ENCODE data around the gene STAT4. TPM values are rescaled to one million over a fixed set of nuclear protein-coding genes. Genes with fewer than 3 reads are reported as not detected.

Gene STAT4
- total RNA-seq, 1 donor from 2014 or later: 1.6 TPM

- no peaks in the 10 kb centered on the region for H4K20me1 ChIP-seq (ENCODE audit: insufficient read depth, low read length)
Observed at GRCh38 chr2:191051825-191052778, 98.7 kb downstream of the STAT4 start.

GRCh38 chr2:191051177-191051576, 99.6 kb downstream of the STAT4 start:
- Mint-ChIP-seq H3K27me3 (ENCODE audit: low read depth, unreplicated experiment) (peaks cover 3% of the 10 kb centered on the region), H3K36me3 (ENCODE audit: low read depth, unreplicated experiment) (no peaks in the 10 kb centered on the region), H3K4me1 (ENCODE audit: low read depth, unreplicated experiment) (peaks cover 2% of the 10 kb centered on the region), H3K4me3 (ENCODE audit: unreplicated experiment) (no peak overlapping the region), H3K9me3 (ENCODE audit: unreplicated experiment) (no peaks in the 10 kb centered on the region), H3K27ac (ENCODE audit: unreplicated experiment) (no peak overlapping the region)
- no peaks in the 10 kb centered on the region for H3K27me3 ChIP-seq (ENCODE audit: insufficient read depth, low read length)
- H3K4me3 ChIP-seq (ENCODE audit: insufficient read depth, low read depth, low read length): no peak overlapping the region
- no peaks in the 10 kb centered on the region for H4K20me1 ChIP-seq (ENCODE audit: insufficient read depth, low read length)
- peak overlapping the region; percentile 62 for H3K4me2 ChIP-seq (ENCODE audit: low read length)
- H3K4me1 ChIP-seq (ENCODE audit: insufficient read depth, low read length): peaks cover 26% of the 10 kb centered on the region
- peak overlapping the region; percentile 42 for H3K9ac ChIP-seq (ENCODE audit: low read length)
- no peaks in the 10 kb centered on the region for H3K9me3 ChIP-seq (ENCODE audit: insufficient read depth, low read depth, low read length)
- no peaks in the 10 kb centered on the region for H3K36me3 ChIP-seq (ENCODE audit: insufficient read depth, low read length)
- H3K79me2 ChIP-seq (ENCODE audit: insufficient read depth, low read length): no peaks in the 10 kb centered on the region
- peak overlapping the region; percentile 0 for H2AFZ ChIP-seq (ENCODE audit: low read depth, low read length)
- peak; percentile 33 for DNase-seq (ENCODE audit: low read depth)
- TF ChIP-seq CTCF (IDR thresholded peaks at IDR 0.05; ENCODE audit: insufficient read depth, low read depth, low read length) (no peak), EZH2 (IDR thresholded peaks at IDR 0.05; ENCODE audit: insufficient read depth, low read length) (no peak)
- FAIRE-seq: no peak
- peak overlapping the region; percentile 88 for H3K27ac ChIP-seq (ENCODE audit: low read depth, low read length)

More at GRCh38 chr2:191051825-191052778, 98.7 kb downstream of the STAT4 start:
- Mint-ChIP-seq H3K9me3 (ENCODE audit: unreplicated experiment) (no peaks in the 10 kb centered on the region), H3K27me3 (ENCODE audit: low read depth, unreplicated experiment) (peaks cover 3% of the 10 kb centered on the region), H3K4me1 (ENCODE audit: low read depth, unreplicated experiment) (peaks cover 2% of the 10 kb centered on the region), H3K4me3 (ENCODE audit: unreplicated experiment) (no peak overlapping the region), H3K36me3 (ENCODE audit: low read depth, unreplicated experiment) (no peaks in the 10 kb centered on the region), H3K27ac (ENCODE audit: unreplicated experiment) (no peak overlapping the region)
- Histone ChIP-seq H3K27ac (ENCODE audit: low read depth, low read length) (no peak overlapping the region), H3K4me1 (ENCODE audit: insufficient read depth, low read length) (peaks cover 26% of the 10 kb centered on the region), H3K9ac (ENCODE audit: low read length) (peak overlapping the region; percentile 42), H2AFZ (ENCODE audit: low read depth, low read length) (no peak overlapping the region), H3K4me2 (ENCODE audit: low read length) (no peak overlapping the region), H3K9me3 (ENCODE audit: insufficient read depth, low read depth, low read length) (no peaks in the 10 kb centered on the region), H3K36me3 (ENCODE audit: insufficient read depth, low read length) (no peaks in the 10 kb centered on the region), H3K79me2 (ENCODE audit: insufficient read depth, low read length) (no peaks in the 10 kb centered on the region), H3K27me3 (ENCODE audit: insufficient read depth, low read length) (no peaks in the 10 kb centered on the region), H3K4me3 (ENCODE audit: insufficient read depth, low read depth, low read length) (no peak overlapping the region)
- DNase-seq (ENCODE audit: low read depth) (peak; percentile 40), FAIRE-seq (peak; percentile 64)
- peak; percentile 58 for TF ChIP-seq CTCF (IDR thresholded peaks at IDR 0.05; ENCODE audit: insufficient read depth, low read depth, low read length)
- no peak for TF ChIP-seq EZH2 (IDR thresholded peaks at IDR 0.05; ENCODE audit: insufficient read depth, low read length)

- Histone ChIP-seq H3K79me2 (ENCODE audit: insufficient read depth, low read length) (no peaks in the 10 kb centered on the region), H3K9me3 (ENCODE audit: insufficient read depth, low read depth, low read length) (no peaks in the 10 kb centered on the region), H2AFZ (ENCODE audit: low read depth, low read length) (no peak overlapping the region), H3K4me3 (ENCODE audit: insufficient read depth, low read depth, low read length) (no peak overlapping the region), H3K36me3 (ENCODE audit: insufficient read depth, low read length) (no peaks in the 10 kb centered on the region), H4K20me1 (ENCODE audit: insufficient read depth, low read length) (no peaks in the 10 kb centered on the region), H3K4me2 (ENCODE audit: low read length) (peak overlapping the region; percentile 62), H3K27me3 (ENCODE audit: insufficient read depth, low read length) (no peaks in the 10 kb centered on the region), H3K27ac (ENCODE audit: low read depth, low read length) (peak overlapping the region; percentile 88), H3K9ac (ENCODE audit: low read length) (peak overlapping the region; percentile 42), H3K4me1 (ENCODE audit: insufficient read depth, low read length) (peaks cover 26% of the 10 kb centered on the region)
- peak; percentile 29 for DNase-seq (ENCODE audit: low read depth)
- Mint-ChIP-seq H3K4me1 (ENCODE audit: low read depth, unreplicated experiment) (no peaks in the 10 kb centered on the region), H3K9me3 (ENCODE audit: unreplicated experiment) (no peaks in the 10 kb centered on the region), H3K27me3 (ENCODE audit: low read depth, unreplicated experiment) (peaks cover 3% of the 10 kb centered on the region), H3K36me3 (ENCODE audit: low read depth, unreplicated experiment) (no peaks in the 10 kb centered on the region), H3K4me3 (ENCODE audit: unreplicated experiment) (no peak overlapping the region), H3K27ac (ENCODE audit: unreplicated experiment) (peak overlapping the region; percentile 55)
- no peak for TF ChIP-seq EZH2 (IDR thresholded peaks at IDR 0.05; ENCODE audit: insufficient read depth, low read length)
- no peak for TF ChIP-seq CTCF (IDR thresholded peaks at IDR 0.05; ENCODE audit: insufficient read depth, low read depth, low read length)
- FAIRE-seq: no peak
Observed at GRCh38 chr2:191050640-191050987, 100.2 kb downstream of the STAT4 start.
